GM12878 (cell line): Measurements from ENCODE around the gene TTC9C. TPM values are rescaled to one million over a fixed set of nuclear protein-coding genes. Genes with fewer than 3 reads are reported as not detected.
A peak's percentile ranks its signal among the peaks of the same experiment; 100 is the strongest.

ENCODE experiments used
- ATF3 ChIP-seq: IDR thresholded peaks from 2 replicates; pipeline ENCODE4 v1.6.1; 2011; ENCODE audit warnings: low read depth, mild to moderate bottlenecking, low read length, moderate library complexity, borderline replicate concordance; ENCODE audit errors: extremely low read depth
- CHD4 ChIP-seq: fragments of 200-600 bp; sonication (generic); IDR thresholded peaks from 2 replicates; pipeline ENCODE4 v1.6.1; 2016; ENCODE audit warnings: mild to moderate bottlenecking
- EGR1 ChIP-seq, 2 experiments: IDR thresholded peaks; 1 replicate in 1 of 2; 2 replicates in 1 of 2; pipeline ENCODE4 v1.6.1; 2011 to 2012; ENCODE audit warnings: low read depth in 2 of 2, low read length in 2 of 2, borderline replicate concordance in 1 of 2, mild to moderate bottlenecking in 1 of 2, moderate library complexity in 1 of 2
- ETV6 ChIP-seq, 2 experiments: fragments of 450-650 bp in 1 of 2; IDR thresholded peaks in 1 of 2; conservative IDR thresholded peaks in 1 of 2; 2 replicates each; pipeline ENCODE4 v1.6.1; 2014; ENCODE audit warnings: antibody characterized with exemption in 1 of 2, borderline replicate concordance in 1 of 2, low read depth in 1 of 2, mild to moderate bottlenecking in 1 of 2, moderate library complexity in 1 of 2
- GABPA ChIP-seq: IDR thresholded peaks from 2 replicates; pipeline ENCODE4 v1.6.1; 2014; ENCODE audit warnings: antibody characterized with exemption, low read depth, mild to moderate bottlenecking, inconsistent platforms
- GATAD2B ChIP-seq: fragments of 450-650 bp; conservative IDR thresholded peaks from 2 replicates; pipeline ENCODE4 v1.6.1; 2017; ENCODE audit warnings: low read depth, mild to moderate bottlenecking, moderate library complexity
- HDAC2 ChIP-seq: fragments of 200-600 bp; sonication (generic); IDR thresholded peaks from 2 replicates; pipeline ENCODE4 v1.6.1; 2017
- JUND ChIP-seq: IDR thresholded peaks from 2 replicates; pipeline ENCODE4 v1.6.1; 2012; ENCODE audit warnings: low read depth, mild to moderate bottlenecking, low read length, improper control_type of control experiment, moderate library complexity
- MYC ChIP-seq: IDR thresholded peaks from 2 replicates; pipeline ENCODE4 v1.6.1; 2011; ENCODE audit warnings: mild to moderate bottlenecking, low read length, moderate library complexity, inconsistent platforms; ENCODE audit not compliant: insufficient read depth, insufficient replicate concordance, insufficient read length, severe bottlenecking
- NBN ChIP-seq: fragments of 450-650 bp; IDR thresholded peaks from 2 replicates; pipeline ENCODE4 v1.6.1; 2016
- NFXL1 ChIP-seq: fragments of 450-650 bp; IDR thresholded peaks from 2 replicates; pipeline ENCODE4 v1.6.1; 2017; ENCODE audit warnings: antibody characterized with exemption, mild to moderate bottlenecking, borderline replicate concordance
- PAX8 ChIP-seq: fragments of 450-650 bp; IDR thresholded peaks from 2 replicates; pipeline ENCODE4 v1.6.1; 2017; ENCODE audit warnings: mild to moderate bottlenecking, moderate library complexity
- PML ChIP-seq: IDR thresholded peaks from 2 replicates; pipeline ENCODE4 v1.6.1; 2012; ENCODE audit warnings: low read length, inconsistent platforms
- POLR2AphosphoS2 ChIP-seq: IDR thresholded peaks from 2 replicates; pipeline ENCODE4 v1.6.1; 2011; ENCODE audit warnings: low read depth, mild to moderate bottlenecking, low read length, improper control_type of control experiment, moderate library complexity
- POLR2AphosphoS5 ChIP-seq: IDR thresholded peaks from 2 replicates; pipeline ENCODE4 v1.6.1; 2011; ENCODE audit warnings: mild to moderate bottlenecking, low read length, inconsistent platforms
- RAD51 ChIP-seq: fragments of 450-650 bp; IDR thresholded peaks from 2 replicates; pipeline ENCODE4 v1.6.1; 2016; ENCODE audit warnings: moderate library complexity, mild to moderate bottlenecking, inconsistent platforms
- SIX5 ChIP-seq: IDR thresholded peaks from 2 replicates; pipeline ENCODE4 v1.6.1; 2011; ENCODE audit warnings: mild to moderate bottlenecking, low read depth, low read length, moderate library complexity; ENCODE audit not compliant: severe bottlenecking
- SMAD1 ChIP-seq: fragments of 450-650 bp; IDR thresholded peaks from 2 replicates; pipeline ENCODE4 v1.6.1; 2018; ENCODE audit warnings: mild to moderate bottlenecking, low read depth; ENCODE audit not compliant: partially characterized antibody
- SREBF1 ChIP-seq: IDR thresholded peaks from 2 replicates; pipeline ENCODE4 v1.6.1; 2012; ENCODE audit warnings: mild to moderate bottlenecking, low read length
- SREBF2 ChIP-seq: IDR thresholded peaks from 2 replicates; pipeline ENCODE4 v1.6.1; 2012; ENCODE audit warnings: mild to moderate bottlenecking, low read length
- SRF ChIP-seq, 2 experiments: IDR thresholded peaks; 2 replicates each; pipeline ENCODE4 v1.6.1; 2011; ENCODE audit warnings: low read depth in 2 of 2, low read length in 2 of 2, mild to moderate bottlenecking in 1 of 2, moderate library complexity in 1 of 2
- SUZ12 ChIP-seq: fragments of 200-600 bp; sonication (generic); IDR thresholded peaks from one replicate; pipeline ENCODE4 v1.6.1; 2018; ENCODE audit warnings: antibody characterized with exemption, mild to moderate bottlenecking; ENCODE audit not compliant: unreplicated experiment
- YBX1 ChIP-seq: fragments of 450-650 bp; IDR thresholded peaks from 2 replicates; pipeline ENCODE4 v1.6.1; 2016; ENCODE audit warnings: antibody characterized with exemption
- ZNF24 ChIP-seq: fragments of 450-650 bp; IDR thresholded peaks from 2 replicates; pipeline ENCODE4 v1.6.1; 2017; ENCODE audit warnings: antibody characterized with exemption, mild to moderate bottlenecking
- polyA plus RNA-seq, 11 experiments: library from polyadenylated mRNA; depleted of rRNA in 4 of 11; unstranded in 6 of 11; stranded (reverse) in 5 of 11; fragments of >200 nt; fragmentation: Nextera tagmentation in 4 of 11; fragmentation: Illumina TruSeq in 1 of 11; extraction: Ambion mirVana in 4 of 11; extraction: Trizol in 1 of 11; gene quantifications; 1 replicate in 1 of 11; 2 replicates in 10 of 11; pipeline versions ENCODE4 v1.2.1 to v1.2.3, GENCODE V29; 2011 to 2016; ENCODE audit warnings: inconsistent platforms in 2 of 11, missing spikeins in 2 of 11, low read depth in 1 of 11
- total RNA-seq, 4 experiments: library from RNA; depleted of rRNA in 3 of 4; stranded (reverse); fragments of >200 nt in 3 of 4; fragmentation: Illumina TruSeq in 1 of 4; extraction: Trizol in 1 of 4; gene quantifications; 2 replicates each; pipeline versions ENCODE4 v1.2.1 to v1.2.3, GENCODE V29; 2013 to 2021
- TF ChIP-seq, protein P1 (sequence below): IDR thresholded peaks from 2 replicates; pipeline ENCODE4 v1.6.1; 2012; ENCODE audit warnings: mild to moderate bottlenecking, low read depth, low read length
- TF ChIP-seq, protein P2 (sequence below): fragments of 450-650 bp; conservative IDR thresholded peaks from 2 replicates; pipeline ENCODE4 v1.6.1; 2017; ENCODE audit warnings: mild to moderate bottlenecking, moderate library complexity

The TTC9C gene
- total and polyA plus RNA-seq, 10 of the 15 experiments (the other 5 are each of a cell fraction or from before 2014, with no cell fraction given): 42.0 to 72.3 (median 50.4) TPM

- TF ChIP-seq, protein P1, sequence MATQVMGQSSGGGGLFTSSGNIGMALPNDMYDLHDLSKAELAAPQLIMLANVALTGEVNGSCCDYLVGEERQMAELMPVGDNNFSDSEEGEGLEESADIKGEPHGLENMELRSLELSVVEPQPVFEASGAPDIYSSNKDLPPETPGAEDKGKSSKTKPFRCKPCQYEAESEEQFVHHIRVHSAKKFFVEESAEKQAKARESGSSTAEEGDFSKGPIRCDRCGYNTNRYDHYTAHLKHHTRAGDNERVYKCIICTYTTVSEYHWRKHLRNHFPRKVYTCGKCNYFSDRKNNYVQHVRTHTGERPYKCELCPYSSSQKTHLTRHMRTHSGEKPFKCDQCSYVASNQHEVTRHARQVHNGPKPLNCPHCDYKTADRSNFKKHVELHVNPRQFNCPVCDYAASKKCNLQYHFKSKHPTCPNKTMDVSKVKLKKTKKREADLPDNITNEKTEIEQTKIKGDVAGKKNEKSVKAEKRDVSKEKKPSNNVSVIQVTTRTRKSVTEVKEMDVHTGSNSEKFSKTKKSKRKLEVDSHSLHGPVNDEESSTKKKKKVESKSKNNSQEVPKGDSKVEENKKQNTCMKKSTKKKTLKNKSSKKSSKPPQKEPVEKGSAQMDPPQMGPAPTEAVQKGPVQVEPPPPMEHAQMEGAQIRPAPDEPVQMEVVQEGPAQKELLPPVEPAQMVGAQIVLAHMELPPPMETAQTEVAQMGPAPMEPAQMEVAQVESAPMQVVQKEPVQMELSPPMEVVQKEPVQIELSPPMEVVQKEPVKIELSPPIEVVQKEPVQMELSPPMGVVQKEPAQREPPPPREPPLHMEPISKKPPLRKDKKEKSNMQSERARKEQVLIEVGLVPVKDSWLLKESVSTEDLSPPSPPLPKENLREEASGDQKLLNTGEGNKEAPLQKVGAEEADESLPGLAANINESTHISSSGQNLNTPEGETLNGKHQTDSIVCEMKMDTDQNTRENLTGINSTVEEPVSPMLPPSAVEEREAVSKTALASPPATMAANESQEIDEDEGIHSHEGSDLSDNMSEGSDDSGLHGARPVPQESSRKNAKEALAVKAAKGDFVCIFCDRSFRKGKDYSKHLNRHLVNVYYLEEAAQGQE: no peak
- peak; percentile 93 for TF ChIP-seq POLR2AphosphoS5
- no peak for TF ChIP-seq ZNF24
- TF ChIP-seq, protein P2, sequence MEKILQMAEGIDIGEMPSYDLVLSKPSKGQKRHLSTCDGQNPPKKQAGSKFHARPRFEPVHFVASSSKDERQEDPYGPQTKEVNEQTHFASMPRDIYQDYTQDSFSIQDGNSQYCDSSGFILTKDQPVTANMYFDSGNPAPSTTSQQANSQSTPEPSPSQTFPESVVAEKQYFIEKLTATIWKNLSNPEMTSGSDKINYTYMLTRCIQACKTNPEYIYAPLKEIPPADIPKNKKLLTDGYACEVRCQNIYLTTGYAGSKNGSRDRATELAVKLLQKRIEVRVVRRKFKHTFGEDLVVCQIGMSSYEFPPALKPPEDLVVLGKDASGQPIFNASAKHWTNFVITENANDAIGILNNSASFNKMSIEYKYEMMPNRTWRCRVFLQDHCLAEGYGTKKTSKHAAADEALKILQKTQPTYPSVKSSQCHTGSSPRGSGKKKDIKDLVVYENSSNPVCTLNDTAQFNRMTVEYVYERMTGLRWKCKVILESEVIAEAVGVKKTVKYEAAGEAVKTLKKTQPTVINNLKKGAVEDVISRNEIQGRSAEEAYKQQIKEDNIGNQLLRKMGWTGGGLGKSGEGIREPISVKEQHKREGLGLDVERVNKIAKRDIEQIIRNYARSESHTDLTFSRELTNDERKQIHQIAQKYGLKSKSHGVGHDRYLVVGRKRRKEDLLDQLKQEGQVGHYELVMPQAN: peak; percentile 42; the same call in 1 of the 2 replicates
- no peak for TF ChIP-seq PAX8
- no peak for TF ChIP-seq ATF3
- no peak for TF ChIP-seq RAD51
- no peak for TF ChIP-seq SREBF2
- TF ChIP-seq NFXL1: no peak
- 0 out of 4 replicates have a peak, but pooled peaks of 1 of the 2 experiments have one; percentile 41 for TF ChIP-seq SRF (IDR thresholded peaks at IDR 0.05; ENCODE audit: low read depth in 2 of 2, low read length in 2 of 2)
- peak; percentile 90 for TF ChIP-seq NBN
- TF ChIP-seq SMAD1: peak; percentile 71
- TF ChIP-seq SIX5: peak; percentile 8
- no peak for TF ChIP-seq HDAC2
- no peak for TF ChIP-seq SUZ12
- no peak for TF ChIP-seq JUND
- TF ChIP-seq MYC: no peak
- no peak for TF ChIP-seq ETV6 (conservative IDR thresholded peaks at IDR 0.05 in 1 of 2, IDR thresholded peaks at IDR 0.05 in 1 of 2; ENCODE audit: borderline replicate concordance in 1 of 2, low read depth in 1 of 2)
- no peak for TF ChIP-seq CHD4
- no peak for TF ChIP-seq EGR1 (IDR thresholded peaks at IDR 0.05; ENCODE audit: borderline replicate concordance in 1 of 2, low read depth in 2 of 2, low read length in 2 of 2)
- no peak for TF ChIP-seq SREBF1
- peak; percentile 98 for TF ChIP-seq PML
- peak; percentile 75 for TF ChIP-seq POLR2AphosphoS2
- TF ChIP-seq GATAD2B: no peak
- peak; percentile 90 for TF ChIP-seq GABPA
- no peak for TF ChIP-seq YBX1
Measured at GRCh38 chr11:62753736-62754603, 25.7 kb downstream of the TTC9C start, which contains the start of gene ZBTB3 (continued).
